RWPE1 (cell line): Measurements from ENCODE around the gene GDA.
A peak's percentile ranks its signal among the peaks of the same experiment; 100 is the strongest.

Experiments
- CTCF ChIA-PET: fragments of 350-600 bp; sonication (Branson Sonifier 250); formaldehyde crosslinking; extraction: SDS; loops from one replicate; lab custom pipeline; 2021; lab: Yijun Ruan, JAX
- POLR2A ChIA-PET: fragments of 400-600 bp; formaldehyde crosslinking; extraction: SDS; loops from one replicate; lab custom pipeline; 2020; ENCODE audit warnings: antibody characterized with exemption; ENCODE audit not compliant: low non-redundant PET; lab: Yijun Ruan, JAX
- DNase-seq: peaks from one replicate; pipeline ENCODE4 v3.0.0; 2012; ENCODE audit warnings: low spot score
- H3K27ac ChIP-seq: fragments of 450-650 bp; 2 replicates; pipeline ENCODE4 v1.5.1; 2017
- CTCF ChIP-seq: fragments of 450-650 bp; conservative IDR thresholded peaks from 2 replicates; pipeline ENCODE4 v1.5.1; 2017; ENCODE audit warnings: low read depth, mild to moderate bottlenecking

The GDA gene

GRCh38 chr9:72254901-72255545 is 105.8 kb downstream of the GDA start:
- DNase-seq, result no peak
- no peak overlapping the region for H3K27ac ChIP-seq
- ChIA-PET POLR2A (no interaction called here), CTCF (interaction anchor here (0.6 kb wide), 1 partner anchor 1949 kb away, joined by 4 read pairs; no protein-coding TSS in a partner anchor)
- no peak for TF ChIP-seq CTCF

- no peak overlapping the region for H3K27ac ChIP-seq
- ChIA-PET POLR2A (no interaction called here), CTCF (interaction anchor here (0.6 kb wide), 3 partner anchors 21 to 1950 kb away, joined by 3 to 4 read pairs (median 4); no protein-coding TSS in a partner anchor)
- DNase-seq, result peak; percentile 7
- TF ChIP-seq CTCF, result no peak
Measured at GRCh38 chr9:72255569-72255968, 106.3 kb downstream of the GDA start.

- CTCF ChIA-PET, result interaction anchor here (0.8 kb wide), 1 partner anchor 24 kb away, joined by 3 read pairs; no protein-coding TSS in a partner anchor
- POLR2A ChIA-PET, result no interaction called here
- DNase-seq, result no peak
- no peak overlapping the region for H3K27ac ChIP-seq
- TF ChIP-seq CTCF, result no peak
Measured at GRCh38 chr9:72256931-72257330, 107.7 kb downstream of the GDA start.

GRCh38 chr9:72257814-72258213 is 108.6 kb downstream of the GDA start:
- TF ChIP-seq CTCF, result no peak
- CTCF ChIA-PET, result interaction anchor here (0.5 to 1.3 kb wide), 5 partner anchors 14 to 972 kb away, joined by 3 to 7 read pairs (median 3); no protein-coding TSS in a partner anchor
- POLR2A ChIA-PET, result no interaction called here
- peak; percentile 51 for DNase-seq
- no peak overlapping the region for H3K27ac ChIP-seq

GRCh38 chr9:72262063-72262462 is 112.8 kb downstream of the GDA start:
- CTCF ChIA-PET, result interaction anchor here (0.7 kb wide), 1 partner anchor 1383 kb away, joined by 3 read pairs; no protein-coding TSS in a partner anchor
- DNase-seq, result no peak
- POLR2A ChIA-PET, result no interaction called here
- no peak for TF ChIP-seq CTCF
- H3K27ac ChIP-seq, result no peak overlapping the region

GRCh38 chr9:72263572-72263971 is 114.3 kb downstream of the GDA start:
- CTCF ChIA-PET, result interaction anchor here (0.9 to 1.1 kb wide), 2 partner anchors 8 to 224 kb away, joined by 3 to 4 read pairs; no protein-coding TSS in a partner anchor
- POLR2A ChIA-PET, result no interaction called here
- no peak for DNase-seq
- no peak overlapping the region for H3K27ac ChIP-seq
- TF ChIP-seq CTCF, result no peak
